GM10248 (cell line): ENCODE measurements around the gene PON2.
A peak's percentile ranks its signal among the peaks of the same experiment; 100 is the strongest.

ENCODE experiments used
- CTCF ChIA-PET: fragments of 300-600 bp; sonication (Branson Sonifier 250); formaldehyde crosslinking; extraction: SDS; loops from one replicate; lab custom pipeline; 2021; ENCODE audit warnings: antibody characterized with exemption; lab: Yijun Ruan, JAX
- POLR2A ChIA-PET: fragments of 350-650 bp; sonication (Branson Sonifier 250); formaldehyde crosslinking; extraction: SDS; loops from one replicate; lab custom pipeline; 2020; ENCODE audit warnings: antibody characterized with exemption; lab: Yijun Ruan, JAX
- DNase-seq: peaks from one replicate; pipeline ENCODE4 v3.0.0; 2012; ENCODE audit errors: extremely low spot score
- TF ChIP-seq, protein P1 (sequence below): IDR thresholded peaks from 2 replicates; pipeline ENCODE4 v1.5.1; 2012; ENCODE audit warnings: mild to moderate bottlenecking, low read depth; ENCODE audit errors: extremely low read depth, missing control alignments, control extremely low read depth

PON2 gene

DNA sequence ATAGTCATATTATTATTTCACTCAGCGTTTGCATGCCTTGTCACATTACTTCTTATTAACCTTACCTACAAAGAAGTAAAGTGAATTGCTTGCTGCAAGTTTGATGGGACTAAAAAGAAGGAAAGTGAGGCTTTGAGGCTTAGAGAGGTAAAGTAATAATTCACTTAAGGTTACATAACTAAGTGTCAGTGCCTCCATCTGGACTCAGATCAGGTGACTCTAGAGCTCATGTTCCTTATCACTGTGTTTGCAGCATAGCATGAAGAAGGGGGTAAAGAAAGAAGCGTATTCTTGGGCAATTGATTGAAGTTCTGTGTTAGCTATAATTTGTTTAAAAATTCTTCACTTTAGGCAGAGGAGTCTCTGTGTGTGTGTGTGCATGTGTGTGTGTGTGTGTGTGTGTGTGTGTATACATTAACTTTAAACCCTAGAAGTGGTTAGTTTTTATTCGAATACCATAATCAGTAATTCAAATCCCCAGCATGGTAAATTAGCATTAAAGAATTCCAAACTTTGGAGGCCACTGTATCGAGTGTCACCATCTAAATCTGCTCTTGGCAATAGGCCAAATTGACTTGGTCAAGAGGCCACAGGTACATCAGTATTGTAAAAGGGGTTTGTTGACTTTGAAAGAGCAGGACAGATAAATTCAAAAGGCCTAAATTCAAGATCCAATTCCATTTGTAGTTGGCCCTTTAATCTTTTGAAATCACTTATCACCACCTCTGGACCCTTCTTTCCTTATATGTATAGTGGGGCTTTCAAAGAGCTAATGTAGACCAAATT lies 36.5 kb downstream of the PON2 start:
- TF ChIP-seq, protein P1, sequence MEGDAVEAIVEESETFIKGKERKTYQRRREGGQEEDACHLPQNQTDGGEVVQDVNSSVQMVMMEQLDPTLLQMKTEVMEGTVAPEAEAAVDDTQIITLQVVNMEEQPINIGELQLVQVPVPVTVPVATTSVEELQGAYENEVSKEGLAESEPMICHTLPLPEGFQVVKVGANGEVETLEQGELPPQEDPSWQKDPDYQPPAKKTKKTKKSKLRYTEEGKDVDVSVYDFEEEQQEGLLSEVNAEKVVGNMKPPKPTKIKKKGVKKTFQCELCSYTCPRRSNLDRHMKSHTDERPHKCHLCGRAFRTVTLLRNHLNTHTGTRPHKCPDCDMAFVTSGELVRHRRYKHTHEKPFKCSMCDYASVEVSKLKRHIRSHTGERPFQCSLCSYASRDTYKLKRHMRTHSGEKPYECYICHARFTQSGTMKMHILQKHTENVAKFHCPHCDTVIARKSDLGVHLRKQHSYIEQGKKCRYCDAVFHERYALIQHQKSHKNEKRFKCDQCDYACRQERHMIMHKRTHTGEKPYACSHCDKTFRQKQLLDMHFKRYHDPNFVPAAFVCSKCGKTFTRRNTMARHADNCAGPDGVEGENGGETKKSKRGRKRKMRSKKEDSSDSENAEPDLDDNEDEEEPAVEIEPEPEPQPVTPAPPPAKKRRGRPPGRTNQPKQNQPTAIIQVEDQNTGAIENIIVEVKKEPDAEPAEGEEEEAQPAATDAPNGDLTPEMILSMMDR = no peak
- no peak for DNase-seq
- CTCF ChIA-PET = interaction anchor here (1.3 to 3.5 kb wide), 4 partner anchors 8 to 78 kb away, joined by 3 to 12 read pairs (median 8); no protein-coding TSS in a partner anchor
- POLR2A ChIA-PET = no interaction called here

DNA sequence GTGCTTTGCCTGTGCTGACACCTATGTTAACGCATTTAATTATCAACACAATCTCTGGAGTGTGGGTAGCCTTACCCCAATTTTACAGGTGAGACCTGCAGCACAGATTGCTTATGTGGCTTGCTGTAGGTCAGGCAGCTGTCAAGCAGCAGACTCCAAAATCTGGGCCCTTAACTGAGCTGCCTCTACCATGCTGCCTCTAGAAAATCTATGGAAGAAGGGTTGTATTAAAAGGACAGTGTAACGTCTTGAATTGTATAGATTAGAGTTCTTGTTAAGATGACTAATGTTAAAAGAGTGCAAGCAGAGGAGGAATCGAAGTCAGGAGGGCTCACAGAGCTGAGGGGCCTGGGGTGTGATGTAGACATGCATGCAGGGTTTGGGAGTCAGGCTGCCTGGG lies 37.4 kb downstream of the PON2 start:
- TF ChIP-seq, protein P1 = no peak
- no peak for DNase-seq
- ChIA-PET POLR2A (no interaction called here), CTCF (interaction anchor here (1.1 to 3.5 kb wide), 5 partner anchors 9 to 79 kb away, joined by 3 to 12 read pairs (median 3); no protein-coding TSS in a partner anchor)

DNA sequence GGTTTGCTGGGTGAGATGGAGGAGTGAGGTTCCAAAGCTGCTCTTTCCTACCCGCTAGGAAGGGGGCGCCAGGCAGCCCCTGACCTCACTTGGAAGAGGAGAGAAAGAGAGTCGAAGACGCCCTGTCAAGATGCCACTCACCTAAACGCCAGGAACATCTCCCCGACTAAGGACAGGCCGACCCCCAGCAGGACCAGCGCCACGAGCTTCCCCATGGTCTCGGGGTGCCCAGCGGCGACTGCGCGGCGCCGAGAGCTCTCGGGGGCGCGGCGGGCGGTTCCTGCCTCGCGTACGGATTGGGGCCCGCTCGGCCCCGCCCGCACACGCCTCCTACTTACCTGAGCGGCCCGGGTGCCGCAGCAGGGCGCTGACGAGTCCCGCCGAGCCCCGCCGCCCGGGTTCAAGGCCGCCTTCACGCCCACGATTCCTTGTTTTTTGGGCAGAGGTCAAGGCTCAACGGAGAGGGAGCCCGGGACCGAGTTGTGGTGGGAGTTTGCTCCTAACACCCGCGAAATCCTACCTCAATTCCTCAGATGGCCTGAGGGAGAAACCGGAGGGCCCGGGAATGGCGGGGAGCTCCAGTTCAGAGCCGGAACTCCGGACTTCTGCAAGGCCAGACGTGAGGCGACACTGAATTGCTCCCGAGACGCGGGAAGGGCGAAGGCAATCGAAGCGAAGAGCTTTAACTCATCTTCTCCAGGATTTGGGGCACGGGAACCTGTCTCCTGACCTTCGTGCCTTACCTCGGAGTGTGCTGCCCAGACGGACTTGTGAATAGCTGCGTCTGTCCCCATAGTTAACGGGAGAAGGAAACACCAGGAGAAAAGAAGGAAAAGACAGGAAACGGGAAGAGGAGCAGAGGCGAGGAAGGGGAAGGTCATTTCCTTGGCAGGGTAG lies 38.4 kb downstream of the PON2 start, which contains the start of gene PON3:
Gene PON3 (minus strand): TSS at position 240 of the 897 bp plus-strand sequence. CDS start 25 bp downstream, at position 215.
- TF ChIP-seq, protein P1 = peak; percentile 16
- DNase-seq = peak; percentile 15
- ChIA-PET POLR2A (no interaction called here), CTCF (interaction anchor here (1.0 to 3.5 kb wide), 5 partner anchors 10 to 80 kb away, joined by 3 to 12 read pairs (median 3); no protein-coding TSS in a partner anchor)

DNA sequence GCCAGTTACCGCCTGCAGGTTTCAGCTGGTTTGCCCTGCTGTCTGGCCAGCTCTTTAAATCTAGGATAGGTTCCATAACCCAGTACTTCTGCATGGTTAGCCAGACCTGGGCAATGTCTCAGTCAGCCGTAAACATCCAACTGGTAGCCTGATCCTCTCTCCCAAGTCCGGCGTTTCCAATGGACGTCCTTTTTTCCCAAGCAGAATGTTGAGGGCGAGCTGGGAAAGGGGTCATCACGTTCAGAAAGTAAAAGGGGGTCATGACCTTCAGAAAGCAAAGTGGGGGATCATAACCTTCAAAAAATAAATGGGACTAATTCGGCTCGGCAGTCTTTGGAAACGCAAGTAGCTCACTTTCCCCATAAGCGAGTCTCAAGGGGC lies 39.1 kb downstream of the PON2 start:
- CTCF ChIA-PET = interaction anchor here (1.0 to 3.5 kb wide), 4 partner anchors 11 to 81 kb away, joined by 3 to 12 read pairs (median 8); no protein-coding TSS in a partner anchor
- POLR2A ChIA-PET = no interaction called here
- TF ChIP-seq, protein P1 = no peak
- DNase-seq = no peak

DNA sequence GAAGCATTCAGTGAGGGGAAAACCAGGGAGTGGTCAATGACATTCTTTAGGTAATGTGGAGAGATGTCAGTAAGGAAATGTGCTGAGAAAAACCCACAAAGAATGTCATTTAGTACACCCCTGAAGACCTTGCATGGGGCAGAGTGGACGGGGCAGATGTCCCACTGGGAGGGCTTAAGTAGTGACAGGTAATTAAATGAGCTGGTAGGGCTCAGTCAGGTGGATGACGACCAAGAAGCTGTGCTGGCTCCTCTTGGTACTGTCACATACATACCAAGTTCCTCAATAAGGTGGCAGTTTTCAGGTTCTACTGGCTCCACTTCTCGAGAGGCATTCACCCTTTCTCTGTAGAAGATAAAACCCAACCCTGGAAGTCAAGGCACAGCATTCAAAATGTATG lies 40.5 kb downstream of the PON2 start:
- DNase-seq = peak; percentile 11
- POLR2A ChIA-PET = no interaction called here
- TF ChIP-seq, protein P1 = no peak
- CTCF ChIA-PET = interaction anchor here (0.7 to 1.4 kb wide), 3 partner anchors 70 to 147 kb away, joined by 3 to 4 read pairs (median 3); no protein-coding TSS in a partner anchor

DNA sequence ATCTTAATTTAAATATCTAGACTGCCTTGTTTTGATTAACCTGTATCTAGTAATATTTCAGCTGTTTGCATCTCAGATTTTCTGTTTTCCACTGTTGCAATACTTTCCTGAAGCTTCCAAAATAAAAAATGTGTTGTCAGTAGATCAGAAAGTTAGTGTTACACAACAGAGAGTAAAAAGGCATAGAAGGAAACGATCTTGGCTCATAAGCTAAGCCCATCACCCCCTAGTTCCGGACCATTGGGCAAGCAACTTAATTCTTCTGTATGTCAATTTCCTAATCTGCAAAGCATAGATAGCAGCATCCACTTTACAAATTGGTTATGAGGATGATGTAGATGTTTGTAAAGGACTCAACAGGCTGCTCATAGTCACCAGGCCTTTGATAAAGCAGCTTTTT lies 43.1 kb downstream of the PON2 start:
- ChIA-PET POLR2A (no interaction called here), CTCF (interaction anchor here (1.7 kb wide), 1 partner anchor 19 kb away, joined by 4 read pairs; no protein-coding TSS in a partner anchor)
- DNase-seq = no peak
- TF ChIP-seq, protein P1 = no peak
